GM12872 (cell line): ENCODE measurements around the gene SYNE1.

ENCODE experiments used
- TF ChIP-seq, protein P1 (sequence below): IDR thresholded peaks from 3 replicates; pipeline ENCODE4 v1.5.1; 2011; ENCODE audit warnings: low read depth, mild to moderate bottlenecking, low read length, moderate library complexity; ENCODE audit not compliant: insufficient read depth

Gene SYNE1

DNA sequence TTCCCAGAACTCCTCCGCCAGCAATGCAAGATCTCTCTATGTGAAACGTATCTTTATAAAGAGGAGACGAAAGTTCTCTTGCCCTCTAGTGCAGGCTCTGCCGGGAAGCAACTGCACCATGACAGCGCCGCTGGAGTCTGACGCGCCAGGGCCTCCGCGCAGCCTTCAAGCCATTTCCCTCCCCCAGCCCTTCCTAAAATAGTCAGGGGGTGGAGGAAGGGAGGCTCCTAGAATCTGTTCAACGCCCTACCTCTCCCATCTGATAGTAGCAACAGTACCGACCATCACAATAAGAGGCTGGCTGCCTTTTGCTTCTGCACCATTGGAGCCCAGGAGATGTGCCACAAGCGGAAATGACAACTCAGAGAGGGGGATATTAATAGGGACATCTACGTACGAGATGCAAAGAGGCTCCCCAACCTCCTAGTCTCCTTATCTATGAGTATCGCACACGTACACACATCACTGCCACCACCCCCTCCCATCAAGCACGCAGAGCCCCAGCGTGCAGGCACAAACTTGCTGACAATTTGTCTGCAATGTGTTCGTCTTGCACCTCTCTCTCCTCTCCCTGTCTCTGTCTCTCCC is 1.0 kb downstream of the SYNE1 start:
- TF ChIP-seq, protein P1, sequence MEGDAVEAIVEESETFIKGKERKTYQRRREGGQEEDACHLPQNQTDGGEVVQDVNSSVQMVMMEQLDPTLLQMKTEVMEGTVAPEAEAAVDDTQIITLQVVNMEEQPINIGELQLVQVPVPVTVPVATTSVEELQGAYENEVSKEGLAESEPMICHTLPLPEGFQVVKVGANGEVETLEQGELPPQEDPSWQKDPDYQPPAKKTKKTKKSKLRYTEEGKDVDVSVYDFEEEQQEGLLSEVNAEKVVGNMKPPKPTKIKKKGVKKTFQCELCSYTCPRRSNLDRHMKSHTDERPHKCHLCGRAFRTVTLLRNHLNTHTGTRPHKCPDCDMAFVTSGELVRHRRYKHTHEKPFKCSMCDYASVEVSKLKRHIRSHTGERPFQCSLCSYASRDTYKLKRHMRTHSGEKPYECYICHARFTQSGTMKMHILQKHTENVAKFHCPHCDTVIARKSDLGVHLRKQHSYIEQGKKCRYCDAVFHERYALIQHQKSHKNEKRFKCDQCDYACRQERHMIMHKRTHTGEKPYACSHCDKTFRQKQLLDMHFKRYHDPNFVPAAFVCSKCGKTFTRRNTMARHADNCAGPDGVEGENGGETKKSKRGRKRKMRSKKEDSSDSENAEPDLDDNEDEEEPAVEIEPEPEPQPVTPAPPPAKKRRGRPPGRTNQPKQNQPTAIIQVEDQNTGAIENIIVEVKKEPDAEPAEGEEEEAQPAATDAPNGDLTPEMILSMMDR: no peak

DNA sequence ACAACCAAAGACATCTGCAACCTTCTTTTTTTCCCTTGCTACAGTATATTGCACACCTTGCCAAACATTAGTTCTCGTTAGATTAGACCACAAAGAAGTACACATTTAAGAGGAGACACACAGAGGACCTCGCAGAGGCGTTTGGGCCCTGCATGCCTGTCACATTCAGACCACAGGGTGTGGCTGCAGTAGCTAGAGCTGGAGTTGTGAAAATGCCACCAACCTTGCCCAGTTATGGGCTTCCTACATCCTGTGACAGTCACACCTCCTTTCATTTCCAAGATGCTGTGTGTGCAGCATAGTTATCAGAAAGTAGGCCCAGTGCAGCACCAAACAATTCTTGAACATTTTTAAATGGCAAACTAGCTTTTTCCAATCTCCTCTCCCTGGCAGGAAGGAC is 2.4 kb downstream of the SYNE1 start:
- TF ChIP-seq, protein P1: no peak

DNA sequence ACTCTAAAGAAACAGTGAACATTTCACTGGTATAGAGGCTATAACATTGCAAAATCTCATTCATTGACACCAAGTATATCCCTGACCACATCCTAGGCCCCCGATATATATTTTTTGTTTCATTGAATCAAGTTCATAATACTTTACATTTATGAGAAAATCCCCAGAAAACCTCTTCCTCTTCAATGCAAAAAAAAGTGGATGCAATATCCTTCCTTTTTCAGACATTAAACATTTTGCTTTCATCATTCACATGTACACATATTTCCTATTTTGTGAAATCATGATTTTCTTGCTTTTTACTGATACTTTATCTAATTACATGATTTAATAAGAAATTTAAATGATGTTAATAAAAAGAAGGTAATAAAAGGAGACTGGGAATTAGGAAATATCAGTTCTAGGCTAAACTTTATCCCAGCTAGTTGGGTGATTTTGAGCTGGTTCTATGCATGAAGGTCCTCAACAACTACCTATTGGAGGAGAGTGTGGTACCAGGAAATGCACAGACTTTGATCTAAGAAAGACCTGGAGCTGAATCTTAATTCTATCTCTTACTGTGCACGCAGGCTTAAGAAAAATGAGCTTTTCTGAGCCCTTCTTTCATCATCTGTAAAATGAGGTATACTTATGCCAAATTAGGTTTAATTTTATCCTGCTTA is 4.9 kb downstream of the SYNE1 start:
- TF ChIP-seq, protein P1: no peak

DNA sequence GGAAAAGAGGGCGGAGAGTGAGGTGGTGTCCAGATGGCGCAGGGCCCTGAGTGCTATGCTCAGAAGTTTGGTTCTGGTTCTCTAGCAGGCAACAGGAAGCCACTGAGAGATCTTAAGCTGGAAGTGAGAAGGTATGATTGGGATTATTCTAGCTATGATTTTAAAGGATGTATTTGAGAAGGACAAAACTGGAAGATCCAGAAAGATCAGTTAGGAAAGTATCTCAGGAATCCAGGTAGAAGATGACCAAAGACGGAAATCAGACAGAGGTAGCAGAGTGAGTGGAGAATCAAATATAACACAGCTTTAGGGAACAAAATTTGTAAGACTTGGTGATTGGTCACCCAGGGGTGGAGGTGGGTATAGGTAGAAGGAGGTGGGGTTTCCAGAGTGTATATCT is 5.8 kb downstream of the SYNE1 start:
- TF ChIP-seq, protein P1: no peak

DNA sequence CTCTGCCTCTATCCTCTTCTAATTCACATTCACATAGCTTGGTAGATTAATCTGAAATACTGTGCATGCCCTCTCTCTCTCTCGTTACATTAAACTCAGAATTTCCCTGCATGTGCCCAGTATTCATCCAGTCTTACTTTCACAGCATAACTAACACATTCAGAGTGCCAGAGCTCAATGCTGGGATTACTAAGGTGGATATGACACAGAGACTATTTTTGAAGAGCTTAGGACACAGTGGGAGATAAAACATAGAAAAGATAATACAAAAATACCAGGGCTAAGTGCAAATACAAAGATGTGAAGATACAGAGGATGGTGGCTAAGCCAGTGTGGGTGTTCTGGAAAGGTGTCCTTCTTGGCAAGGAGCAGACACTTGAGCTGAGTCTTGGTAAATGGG is 6.3 kb downstream of the SYNE1 start:
- TF ChIP-seq, protein P1: no peak

DNA sequence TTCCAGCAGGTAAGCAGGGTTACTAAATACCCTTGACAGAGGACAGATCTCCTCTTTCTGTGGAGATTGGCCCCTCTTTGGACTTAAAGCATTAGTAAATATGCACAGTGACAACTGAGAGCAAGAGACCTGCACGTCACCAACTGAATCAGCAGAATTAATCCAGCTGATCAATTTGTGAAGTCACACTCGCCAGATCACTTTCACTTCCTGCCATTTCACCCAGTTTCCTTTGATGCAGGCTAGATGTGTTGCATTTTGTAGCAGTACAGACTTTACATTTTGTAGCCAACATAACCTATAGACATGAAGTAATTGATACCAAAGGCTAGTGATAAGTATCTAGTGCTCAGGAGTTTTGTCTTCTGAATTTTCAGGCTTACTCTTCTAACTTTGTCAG is 11.9 kb downstream of the SYNE1 start:
- TF ChIP-seq, protein P1: no peak

DNA sequence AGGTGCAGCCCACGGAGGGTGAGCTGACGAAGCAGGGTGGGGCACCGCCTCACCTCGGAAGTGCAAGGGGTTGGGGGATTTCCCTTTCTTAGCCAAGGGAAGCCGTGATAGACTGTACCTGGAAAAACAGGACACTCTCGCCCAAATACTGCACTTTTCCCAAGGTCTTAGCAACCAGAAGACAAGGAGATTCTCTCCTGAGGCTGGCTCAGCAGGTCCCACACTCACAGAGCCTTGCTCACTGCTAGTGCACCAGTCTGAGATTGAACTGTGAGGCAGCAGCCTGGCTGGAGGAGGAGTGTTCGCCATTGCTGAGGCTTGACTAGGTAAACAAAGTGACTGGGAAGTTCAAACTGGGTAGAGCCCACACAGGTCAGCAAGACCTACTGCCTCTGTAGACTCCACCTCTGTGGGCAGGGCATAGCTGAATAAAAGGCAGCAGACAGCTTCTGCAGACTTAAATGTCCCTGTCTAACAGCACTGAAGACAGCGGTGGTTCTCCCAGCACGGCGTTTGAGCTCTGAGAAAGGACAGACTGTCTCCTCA is 28.0 kb downstream of the SYNE1 start:
- TF ChIP-seq, protein P1: no peak
